Erythroblast (primary cell): ENCODE measurements around the gene TPX2.

Experiments
- DNase-seq, 2 experiments: peaks; one replicate each; lab custom pipeline; 2025; lab: John Stamatoyannopoulos, UW
- GATA1 ChIP-seq: IDR thresholded peaks from 2 replicates; pipeline ENCODE4 v1.6.1; 2011; ENCODE audit warnings: low read depth, mild to moderate bottlenecking, control low read depth, low read length, moderate library complexity
- POLR2A ChIP-seq: IDR thresholded peaks from 2 replicates; pipeline ENCODE4 v1.6.1; 2011; ENCODE audit warnings: mild to moderate bottlenecking, low read length

The TPX2 gene

GRCh38 chr20:31840906-31841816 is 102.1 kb downstream of the TPX2 start:
- no peak for TF ChIP-seq GATA1
- TF ChIP-seq POLR2A: no peak
- no peak for DNase-seq

- peak in 1 of 2 experiments; percentile 20 for DNase-seq
- no peak for TF ChIP-seq POLR2A
- no peak for TF ChIP-seq GATA1
Measured at GRCh38 chr20:31841928-31842327, 102.8 kb downstream of the TPX2 start.

- no peak for TF ChIP-seq POLR2A
- no peak for TF ChIP-seq GATA1
- DNase-seq: no peak
Measured at GRCh38 chr20:31842471-31843157, 103.5 kb downstream of the TPX2 start.

- no peak for TF ChIP-seq GATA1
- TF ChIP-seq POLR2A: no peak
- no peak for DNase-seq
Measured at GRCh38 chr20:31843288-31843687, 104.2 kb downstream of the TPX2 start.

- TF ChIP-seq POLR2A (no peak), GATA1 (no peak)
Measured at GRCh38 chr20:31843881-31844280, 104.8 kb downstream of the TPX2 start.

GRCh38 chr20:31844737-31845299 is 105.7 kb downstream of the TPX2 start:
- DNase-seq: no peak
- TF ChIP-seq GATA1: no peak
- TF ChIP-seq POLR2A: no peak

More at GRCh38 chr20:31843881-31844280, 104.8 kb downstream of the TPX2 start:
- no peak for DNase-seq

GRCh38 chr20:31845300-31845863 is 106.3 kb downstream of the TPX2 start, which contains the start of gene FOXS1:
FOXS1 (minus strand) TSS chr20:31845604; CDS start chr20:31845542, 62 bp downstream.
- TF ChIP-seq GATA1: no peak
- TF ChIP-seq POLR2A: no peak
- no peak for DNase-seq

GRCh38 chr20:31846793-31847138 is 107.7 kb downstream of the TPX2 start:
- DNase-seq: no peak
- TF ChIP-seq GATA1: no peak
- TF ChIP-seq POLR2A: no peak

GRCh38 chr20:31848088-31848999 is 109.3 kb downstream of the TPX2 start:
- TF ChIP-seq POLR2A (no peak), GATA1 (no peak)
- no peak for DNase-seq

GRCh38 chr20:31849306-31849930 is 110.3 kb downstream of the TPX2 start:
- TF ChIP-seq POLR2A: no peak
- no peak for TF ChIP-seq GATA1
- no peak for DNase-seq
